Epithelial cell of prostate (primary cell): ENCODE results near the gene METTL21A.

Source experiments
- DNase-seq: peaks from one replicate; pipeline ENCODE4 v3.0.0-alpha.2; 2011; ENCODE audit warnings: low read depth, low spot score
- H3K27ac ChIP-seq: fragments of 450-650 bp; 2 replicates; pipeline ENCODE4 v1.5.1; 2017; ENCODE audit warnings: mild to moderate bottlenecking

The METTL21A gene

GRCh38 chr2:207629553-207629952 is 4.4 kb upstream of the METTL21A start:
- no peak overlapping the region for H3K27ac ChIP-seq
- no peak for DNase-seq

- no peak for DNase-seq
- peak overlapping the region; percentile 81 for H3K27ac ChIP-seq
Observed at GRCh38 chr2:207624185-207625013, 795 bp downstream of the METTL21A start.

- no peak overlapping the region for H3K27ac ChIP-seq
Observed at GRCh38 chr2:207621501-207622039, 3.6 kb downstream of the METTL21A start.

GRCh38 chr2:207619764-207620203 is 5.4 kb downstream of the METTL21A start:
- H3K27ac ChIP-seq: no peak overlapping the region
- DNase-seq: no peak

More at GRCh38 chr2:207621501-207622039, 3.6 kb downstream of the METTL21A start:
- no peak for DNase-seq

- peak; percentile 37 for DNase-seq
- H3K27ac ChIP-seq: peak overlapping the region; percentile 95
Observed at GRCh38 chr2:207617011-207617671, 8.1 kb downstream of the METTL21A start.

- H3K27ac ChIP-seq: peak overlapping the region; percentile 95
- no peak for DNase-seq
Observed at GRCh38 chr2:207616185-207616584, 9.0 kb downstream of the METTL21A start.

- no peak for DNase-seq
- H3K27ac ChIP-seq: no peak overlapping the region
Observed at GRCh38 chr2:207614824-207615223, 10.4 kb downstream of the METTL21A start.

GRCh38 chr2:207612714-207613113 is 12.5 kb downstream of the METTL21A start:
- H3K27ac ChIP-seq: no peak overlapping the region
- DNase-seq: no peak

GRCh38 chr2:207606829-207607228 is 18.4 kb downstream of the METTL21A start:
- no peak overlapping the region for H3K27ac ChIP-seq
- no peak for DNase-seq

- DNase-seq: no peak
- no peak overlapping the region for H3K27ac ChIP-seq
Observed at GRCh38 chr2:207606399-207606798, 18.8 kb downstream of the METTL21A start.

GRCh38 chr2:207603486-207603885 is 21.7 kb downstream of the METTL21A start:
- no peak for DNase-seq

GRCh38 chr2:207601774-207602173 is 23.4 kb downstream of the METTL21A start:
- H3K27ac ChIP-seq: no peak overlapping the region
- DNase-seq: no peak

More at GRCh38 chr2:207603486-207603885, 21.7 kb downstream of the METTL21A start:
- no peak overlapping the region for H3K27ac ChIP-seq

GRCh38 chr2:207600231-207600630 is 25.0 kb downstream of the METTL21A start:
- DNase-seq: no peak
- no peak overlapping the region for H3K27ac ChIP-seq

GRCh38 chr2:207599636-207600035 is 25.6 kb downstream of the METTL21A start:
- no peak for DNase-seq
- no peak overlapping the region for H3K27ac ChIP-seq

- no peak for DNase-seq
- H3K27ac ChIP-seq: no peak overlapping the region
Observed at GRCh38 chr2:207594731-207595130, 30.5 kb downstream of the METTL21A start.

- DNase-seq: no peak
Observed at GRCh38 chr2:207594264-207594663, 30.9 kb downstream of the METTL21A start.

GRCh38 chr2:207593277-207593676 is 31.9 kb downstream of the METTL21A start:
- DNase-seq: no peak

More at GRCh38 chr2:207594264-207594663, 30.9 kb downstream of the METTL21A start:
- H3K27ac ChIP-seq: no peak overlapping the region

GRCh38 chr2:207589143-207589542 is 36.1 kb downstream of the METTL21A start:
- DNase-seq: no peak
- no peak overlapping the region for H3K27ac ChIP-seq

More at GRCh38 chr2:207593277-207593676, 31.9 kb downstream of the METTL21A start:
- no peak overlapping the region for H3K27ac ChIP-seq

- H3K27ac ChIP-seq: no peak overlapping the region
- no peak for DNase-seq
Observed at GRCh38 chr2:207587305-207587704, 37.9 kb downstream of the METTL21A start.

- no peak overlapping the region for H3K27ac ChIP-seq
- DNase-seq: no peak
Observed at GRCh38 chr2:207584952-207585351, 40.2 kb downstream of the METTL21A start.

- DNase-seq: no peak
- H3K27ac ChIP-seq: no peak overlapping the region
Observed at GRCh38 chr2:207571370-207571769, 53.8 kb downstream of the METTL21A start.
